Gastrocnemius medialis (tissue), 4 donors: ENCODE measurements around the gene RLN3.

Experiments used
- CTCF ChIP-seq, 5 experiments: fragments of 450-650 bp in 3 of 5; fragments of 200-600 bp in 2 of 5; sonication (generic) in 2 of 5; IDR thresholded peaks in 4 of 5; conservative IDR thresholded peaks in 1 of 5; 1 replicate in 4 of 5; 2 replicates in 1 of 5; pipeline ENCODE4 v1.5.1; 2016 to 2019; ENCODE audit warnings: antibody characterized with exemption in 5 of 5, mild to moderate bottlenecking in 3 of 5, moderate library complexity in 3 of 5
- POLR2A ChIP-seq, 2 donors: fragments of 450-650 bp; IDR thresholded peaks; one replicate each; pipeline ENCODE4 v1.6.1; 2017; ENCODE audit warnings: antibody characterized with exemption in 2 of 2, mild to moderate bottlenecking in 2 of 2, moderate library complexity in 2 of 2

GRCh38 chr19:14030997-14031718 is 3.2 kb downstream of the RLN3 start:
- TF ChIP-seq CTCF (IDR thresholded peaks at IDR 0.05 in 4 of 5, conservative IDR thresholded peaks at IDR 0.05 in 1 of 5) (no peak), POLR2A (IDR thresholded peaks at IDR 0.05) (no peak)
